HG02981 (cell line): ENCODE measurements around the gene WDR82.
A peak's percentile ranks its signal among the peaks of the same experiment; 100 is the strongest.

Source experiments
- ATAC-seq: cut with Tn5 transposase; IDR thresholded peaks from one replicate; pipeline ENCODE4 v1.9.1; 2021; ENCODE audit warnings: mild to moderate bottlenecking, moderate library complexity; ENCODE audit not compliant: unreplicated experiment

The WDR82 gene

DNA sequence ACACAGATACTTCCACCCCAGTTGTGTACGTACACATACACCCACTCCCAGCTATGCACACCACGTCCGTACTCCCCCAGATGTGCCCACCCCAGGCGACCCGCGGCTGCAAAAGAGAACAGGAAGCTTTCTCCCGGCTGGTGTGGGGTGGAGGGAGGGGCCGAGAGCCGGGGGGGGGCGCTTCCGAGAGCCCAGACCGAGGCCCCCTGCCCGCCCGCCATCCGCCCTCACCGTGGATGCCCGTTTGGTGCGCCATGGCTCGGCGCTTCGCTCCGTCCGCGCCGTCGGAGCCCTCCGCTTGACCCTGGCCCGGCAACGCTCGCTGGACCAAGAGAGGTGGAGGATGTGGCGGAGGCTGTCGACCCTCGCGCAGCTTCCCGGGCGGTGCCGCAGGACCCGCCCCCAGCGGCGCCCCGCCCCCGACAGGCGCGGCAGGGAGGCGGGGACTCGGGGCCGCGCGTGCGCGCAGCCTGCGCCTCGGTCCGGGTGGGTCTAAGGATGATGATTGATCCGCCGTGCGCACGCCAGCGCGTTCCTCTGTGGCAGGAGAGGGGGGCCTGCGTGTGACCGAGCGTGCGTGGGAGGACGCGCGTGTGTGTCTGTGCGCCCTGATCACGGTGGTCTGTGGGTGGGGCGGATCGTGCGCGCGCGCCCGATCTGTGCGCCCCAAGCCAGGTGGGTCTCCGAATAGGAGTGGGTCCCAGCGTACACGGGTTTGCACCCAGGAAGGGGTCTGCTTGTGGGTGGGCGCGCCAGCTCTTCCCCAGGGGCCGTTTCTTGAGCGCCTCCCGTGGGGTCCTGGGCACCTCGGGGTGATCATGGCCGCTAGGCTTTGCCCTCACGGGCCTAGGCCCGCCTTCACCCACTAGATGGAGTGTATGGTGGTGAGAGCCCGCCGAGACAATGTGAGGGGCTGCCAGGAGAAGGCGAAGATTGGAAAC, 39.4 kb downstream of the WDR82 start, which contains the start of gene TWF2:
Gene TWF2 (minus strand): TSS at position 398 of the 941 bp plus-strand sequence. CDS start 142 bp downstream, at position 256.
- peak; percentile 72 for ATAC-seq

DNA sequence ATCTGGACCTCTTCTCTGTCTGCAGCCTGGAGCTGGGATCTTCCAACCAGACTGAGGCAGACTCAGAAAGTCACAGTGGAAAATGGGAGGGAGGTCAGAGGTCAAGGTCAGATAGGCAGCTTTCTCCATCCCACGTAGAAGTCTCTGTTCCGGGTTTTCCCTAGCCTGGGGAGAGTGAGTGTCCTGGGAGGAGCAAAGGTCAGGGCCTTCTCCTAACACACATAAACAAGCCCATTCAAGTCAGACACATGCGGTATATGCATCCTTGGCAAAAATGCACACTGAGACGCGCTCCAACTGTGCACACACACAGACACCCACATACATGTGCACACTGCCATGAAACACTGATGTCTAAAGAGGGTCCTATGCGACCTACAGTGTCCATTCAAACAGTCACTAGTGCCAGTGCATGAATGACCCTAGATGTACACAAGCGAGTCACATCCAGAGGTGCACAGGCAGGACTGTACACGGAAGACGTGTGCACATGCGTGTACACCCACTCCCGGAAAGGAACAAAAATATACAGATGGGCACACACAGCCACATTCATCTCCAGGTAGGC, 40.2 kb downstream of the WDR82 start:
- no peak for ATAC-seq

DNA sequence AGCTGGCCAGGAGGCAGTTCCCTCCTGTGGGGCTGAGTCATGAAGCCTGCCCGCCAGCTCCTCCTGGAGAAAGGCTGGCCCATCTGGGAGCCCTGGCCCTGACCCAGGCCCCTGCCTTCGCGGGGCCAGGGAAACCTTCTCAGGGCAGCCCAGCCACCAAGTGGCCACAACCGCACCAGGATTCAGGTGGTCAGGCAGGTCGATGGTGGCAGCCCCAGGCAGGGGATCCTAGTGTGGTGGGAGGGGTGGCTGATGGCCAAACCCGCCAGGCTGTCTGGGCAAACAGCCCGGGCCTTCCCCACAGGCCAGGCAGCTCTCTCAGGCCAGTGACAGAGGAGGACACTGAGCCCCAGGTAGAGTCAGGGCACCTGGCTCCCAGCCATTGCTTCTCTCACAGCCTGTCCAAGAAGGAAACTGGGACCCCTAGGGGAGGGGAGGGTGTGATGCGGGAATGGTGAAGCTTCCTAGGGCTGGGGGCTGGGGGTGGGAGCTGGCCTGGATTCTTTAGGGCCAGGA, 40.7 kb downstream of the WDR82 start:
- ATAC-seq: no peak

DNA sequence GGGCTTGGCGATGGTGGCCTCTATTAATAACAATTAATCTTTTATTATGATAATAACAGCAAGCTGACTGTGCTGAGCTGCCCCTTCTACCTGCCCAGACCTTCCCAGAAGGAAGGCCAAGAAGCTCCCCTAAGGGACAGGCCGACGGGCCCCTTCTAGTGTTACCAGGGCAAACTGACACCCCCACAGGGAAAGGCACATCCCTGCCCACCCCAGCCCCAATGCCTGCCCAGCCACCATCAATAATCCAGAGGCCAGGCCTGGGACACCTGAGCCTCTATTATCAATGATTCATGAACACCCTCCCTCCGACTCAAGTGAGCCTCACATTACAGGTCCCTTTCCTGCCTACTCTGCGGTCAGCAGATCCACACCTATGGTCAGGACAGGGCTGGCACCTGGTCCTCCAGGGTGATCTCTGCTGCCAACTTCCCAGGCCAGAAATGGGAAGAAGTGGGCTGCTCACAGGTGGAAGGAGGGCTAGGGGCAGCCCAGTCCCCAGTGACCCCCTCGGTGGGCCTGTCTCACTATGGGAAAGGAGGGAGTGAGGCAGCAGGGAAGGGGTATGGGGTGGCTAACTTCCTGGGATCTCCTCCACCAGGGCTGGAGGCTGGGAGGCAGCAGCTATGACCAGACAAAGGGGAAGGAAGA, 41.3 kb downstream of the WDR82 start:
- no peak for ATAC-seq

DNA sequence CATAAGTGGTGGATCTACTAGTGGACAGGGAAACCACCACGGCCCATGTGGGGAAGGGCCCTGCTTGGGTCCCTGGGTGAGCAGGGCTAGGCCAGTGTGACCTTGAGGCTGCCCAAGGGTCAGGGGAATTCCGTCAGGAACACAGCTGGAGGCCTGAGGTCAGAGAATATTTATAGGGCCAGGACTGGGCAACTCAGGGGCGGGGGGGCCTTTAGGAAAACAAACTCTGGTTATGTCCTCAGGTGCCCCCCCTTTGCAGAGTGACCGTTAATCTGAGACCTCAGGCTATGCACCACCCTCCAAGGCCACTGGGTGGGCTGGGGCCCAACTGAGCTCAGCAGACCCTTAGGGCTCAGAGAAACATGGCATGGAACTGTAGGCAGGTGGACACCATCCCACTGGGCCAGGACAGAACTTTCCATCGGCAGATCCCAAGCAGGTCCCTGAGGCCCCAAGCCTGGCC, 42.0 kb downstream of the WDR82 start:
- ATAC-seq: no peak

DNA sequence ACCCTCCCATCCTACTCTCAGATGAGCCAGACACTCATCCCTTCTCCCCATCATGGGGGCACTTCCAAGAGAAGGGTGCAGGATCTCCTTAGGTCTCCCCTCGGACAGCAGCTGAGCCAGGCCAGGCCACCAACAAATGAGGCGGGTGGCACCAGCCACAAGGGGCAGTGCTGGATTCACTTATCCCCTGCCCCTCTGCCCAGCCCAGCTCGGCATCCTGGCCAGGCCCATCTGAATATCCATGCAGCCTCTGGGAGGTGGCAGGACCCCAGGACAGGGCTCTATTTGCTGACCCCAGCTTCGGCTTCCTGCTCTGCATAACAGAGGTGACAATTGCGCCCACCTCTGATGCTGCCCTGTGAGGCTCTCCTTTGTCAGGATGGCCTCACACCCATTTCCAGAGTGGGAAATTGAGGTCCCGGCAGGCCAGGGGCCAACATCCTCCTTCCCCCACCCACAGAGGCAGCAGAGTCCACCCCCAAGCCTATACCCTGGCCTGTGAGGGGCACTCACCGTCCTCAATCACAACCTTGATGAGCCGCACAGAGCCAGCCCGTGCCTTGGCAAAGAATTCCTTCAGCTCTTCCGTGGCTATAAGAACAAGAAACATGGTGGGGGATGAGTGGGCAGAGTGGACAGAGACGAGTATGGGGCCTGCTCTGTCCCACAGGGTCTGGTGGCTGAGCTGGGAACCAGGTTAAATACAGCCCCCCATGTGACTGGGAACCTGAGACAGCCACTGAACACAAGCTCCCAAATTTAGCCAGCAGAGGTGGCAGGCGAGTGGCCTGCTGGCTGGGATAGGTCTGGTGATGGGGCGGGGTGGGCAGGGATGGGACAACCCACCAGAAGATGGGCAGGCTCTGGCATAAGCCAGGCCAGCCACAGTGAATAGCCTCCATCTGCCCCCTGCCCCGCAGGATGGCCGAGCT, 43.7 kb downstream of the WDR82 start:
- ATAC-seq: no peak

DNA sequence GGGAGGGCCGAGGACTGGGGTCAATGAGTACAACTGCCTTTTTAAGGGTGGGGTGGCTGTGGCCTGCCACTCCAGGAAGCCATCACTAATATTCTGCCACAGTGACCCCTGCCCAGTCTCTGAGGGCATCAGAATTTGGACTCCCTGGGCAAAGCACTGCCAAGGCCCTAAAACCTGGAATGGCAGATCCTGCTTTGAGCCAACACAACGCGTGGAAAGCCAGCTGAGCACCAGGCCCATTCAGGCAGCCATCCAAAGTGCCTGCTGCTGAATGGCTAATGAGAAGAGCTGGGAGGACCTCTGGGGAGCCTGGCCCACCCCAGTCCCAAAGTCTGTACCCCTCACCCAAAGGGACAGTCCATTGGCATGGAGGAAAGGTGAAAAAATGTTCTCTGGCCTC, 44.5 kb downstream of the WDR82 start:
- no peak for ATAC-seq

DNA sequence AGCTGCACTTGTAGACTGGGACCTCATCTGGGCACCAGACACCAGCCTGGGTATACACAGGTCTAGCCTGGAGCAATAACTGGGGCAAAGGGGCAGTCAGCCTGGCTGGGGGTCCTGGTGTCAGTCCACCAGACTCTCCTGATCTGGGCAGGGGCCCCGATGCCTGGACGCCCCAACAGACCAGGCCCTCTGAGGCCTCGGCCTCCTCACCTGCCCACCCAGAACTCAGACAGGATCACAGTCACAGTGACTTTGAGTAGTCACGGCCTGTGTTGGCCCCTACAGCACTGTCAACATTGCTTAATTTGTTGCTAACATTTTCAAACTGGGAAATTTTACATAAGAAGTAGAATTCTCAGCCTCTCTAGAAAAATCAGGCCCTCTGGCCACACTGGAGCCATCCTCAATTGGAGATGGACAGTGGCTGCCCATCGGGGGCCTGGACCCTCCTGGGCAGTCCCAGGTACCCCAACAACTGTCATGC, 45.3 kb downstream of the WDR82 start:
- no peak for ATAC-seq

DNA sequence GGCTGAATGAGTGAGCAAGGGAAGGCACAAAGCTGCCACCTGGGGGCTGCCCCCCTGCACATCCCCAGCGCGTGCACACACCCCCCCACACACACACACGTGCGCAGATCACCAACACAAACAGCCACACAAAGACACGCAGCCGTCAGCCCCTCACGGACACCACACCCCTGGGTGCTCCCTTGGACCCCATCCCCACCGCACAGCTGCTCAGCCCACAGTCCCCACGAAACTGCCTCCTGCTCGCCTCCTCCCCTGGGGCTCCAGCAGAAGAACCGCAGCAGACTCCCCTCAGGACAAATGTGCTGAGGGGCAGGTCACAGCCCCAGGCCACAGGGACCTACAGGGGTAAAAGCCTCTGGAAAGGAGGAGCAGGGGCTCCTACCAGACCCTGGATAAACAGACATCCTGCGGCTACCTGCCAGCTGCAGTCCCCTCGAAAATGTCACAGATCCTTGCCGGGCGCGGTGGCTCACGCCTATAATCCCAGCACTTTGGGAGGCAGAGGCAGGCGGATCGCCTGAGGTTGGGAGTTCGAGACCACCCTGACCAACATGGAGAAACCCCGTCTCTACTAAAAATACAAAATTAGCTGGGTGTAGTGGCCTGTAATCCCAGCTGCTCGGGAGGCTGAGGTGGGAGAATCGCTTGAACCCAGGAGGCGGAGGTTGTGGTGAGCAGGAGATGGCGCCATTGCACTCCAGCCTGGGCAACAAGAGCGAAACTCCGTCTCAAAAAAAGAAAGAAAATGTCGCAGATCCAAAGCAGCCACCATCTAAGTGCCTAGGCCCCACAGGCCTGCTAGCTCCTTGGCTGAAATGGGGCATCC, 46.0 kb downstream of the WDR82 start:
- no peak for ATAC-seq

DNA sequence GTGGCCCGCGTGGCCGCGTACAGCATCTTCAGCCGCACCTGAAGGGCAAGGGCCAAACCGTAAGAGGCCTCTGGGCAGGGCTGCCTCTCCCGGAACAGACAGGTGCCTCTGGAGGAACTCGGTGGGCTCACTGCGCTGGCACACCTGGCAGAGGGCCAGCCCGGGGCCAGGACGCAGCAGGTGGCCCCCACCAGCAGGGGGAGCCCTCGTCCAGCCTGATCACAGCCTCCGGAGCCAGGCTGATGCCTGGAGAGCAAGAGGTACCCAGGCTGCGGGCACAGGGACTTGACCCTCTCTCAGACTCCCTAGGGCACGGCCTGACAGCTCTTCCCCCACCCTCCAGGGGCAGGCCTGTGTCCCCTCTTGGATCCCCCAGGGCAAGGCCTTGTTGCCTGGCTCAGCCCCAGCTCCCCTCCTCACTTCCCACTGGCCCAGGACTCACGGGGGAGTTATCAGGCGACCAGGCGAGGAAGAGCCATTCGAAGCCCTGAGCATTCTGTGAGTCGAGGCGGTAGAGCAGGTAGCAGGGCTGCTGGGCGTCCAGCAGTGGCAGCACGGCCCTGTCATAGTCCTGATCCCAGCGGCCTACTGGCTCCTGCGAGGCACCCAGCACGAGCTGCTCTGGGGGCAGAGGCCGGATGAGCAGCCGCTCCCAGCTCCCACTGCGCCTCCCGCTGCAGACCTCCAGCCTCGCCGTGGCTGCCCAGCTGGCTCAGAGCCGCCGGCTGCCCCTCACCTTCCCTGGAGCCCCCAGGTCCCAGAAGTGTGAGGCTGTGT, 46.8 kb downstream of the WDR82 start:
- ATAC-seq: no peak

DNA sequence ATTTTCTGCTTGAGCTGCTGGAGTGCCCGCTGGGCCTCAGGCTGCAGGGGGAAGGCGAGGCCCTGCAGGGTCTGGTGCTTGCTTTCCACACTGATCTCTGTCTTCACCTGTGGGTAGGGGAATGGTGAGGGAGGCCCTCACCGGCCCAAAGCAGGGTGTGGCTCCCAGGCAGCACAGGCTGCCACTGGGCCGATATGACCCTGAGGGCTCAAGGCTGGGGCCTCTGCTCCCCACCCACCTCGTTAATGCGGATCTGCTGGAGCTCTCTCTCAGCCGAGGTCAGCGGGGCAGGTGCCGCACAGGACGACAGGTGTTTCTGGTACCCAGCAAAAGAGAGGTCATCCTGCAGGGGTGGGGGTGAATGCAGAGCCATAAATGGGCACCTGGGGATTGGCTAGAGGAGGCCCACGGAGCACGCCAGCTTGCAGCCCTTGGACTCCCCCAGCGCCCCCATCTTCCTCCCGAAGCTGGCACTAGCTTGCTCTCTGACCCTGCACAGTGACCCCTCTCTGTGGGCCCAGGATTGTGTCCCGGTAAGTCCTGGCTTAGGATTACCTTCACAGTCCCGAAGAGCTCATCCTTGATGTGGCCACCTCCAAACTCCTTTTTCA, 47.5 kb downstream of the WDR82 start:
- no peak for ATAC-seq

DNA sequence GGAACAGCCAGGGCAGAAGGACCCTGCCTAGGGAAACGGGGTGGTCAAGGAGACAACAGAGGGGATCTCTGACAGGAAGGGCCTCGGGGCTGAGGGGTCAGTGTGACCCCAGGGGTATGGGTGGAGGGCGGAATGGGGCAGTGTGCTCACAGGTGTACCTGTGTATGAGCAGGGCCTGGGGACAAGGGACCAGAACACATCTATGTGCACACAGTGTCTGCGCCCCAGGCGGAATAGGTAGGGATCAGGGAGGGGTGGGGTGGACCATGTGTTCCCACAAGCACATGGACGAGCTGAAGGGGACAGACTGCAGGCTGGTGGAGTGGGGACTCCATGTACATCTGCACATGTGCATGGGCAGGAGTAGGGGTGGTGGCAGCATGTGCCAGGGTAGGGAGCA, 48.0 kb downstream of the WDR82 start:
- no peak for ATAC-seq

DNA sequence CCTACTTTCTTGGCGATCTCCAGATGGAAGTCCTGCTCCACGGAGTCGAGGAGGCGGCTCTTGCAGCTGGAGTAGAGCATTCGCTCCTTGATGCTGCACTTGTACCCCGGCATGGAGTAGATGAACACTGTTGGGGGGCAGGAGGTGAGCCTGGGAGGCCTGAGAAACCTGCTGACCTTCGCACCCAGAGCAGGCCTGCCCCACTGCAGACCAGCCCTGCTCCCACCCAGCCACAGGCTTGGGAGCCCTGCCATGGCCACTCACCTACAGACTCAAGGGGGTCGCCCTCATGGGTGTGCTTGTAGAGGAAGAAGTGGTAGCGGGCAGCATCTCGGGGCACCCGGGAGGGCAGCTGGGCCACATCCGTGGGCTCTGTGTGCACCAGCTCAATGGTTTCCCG, 48.8 kb downstream of the WDR82 start:
- ATAC-seq: no peak

DNA sequence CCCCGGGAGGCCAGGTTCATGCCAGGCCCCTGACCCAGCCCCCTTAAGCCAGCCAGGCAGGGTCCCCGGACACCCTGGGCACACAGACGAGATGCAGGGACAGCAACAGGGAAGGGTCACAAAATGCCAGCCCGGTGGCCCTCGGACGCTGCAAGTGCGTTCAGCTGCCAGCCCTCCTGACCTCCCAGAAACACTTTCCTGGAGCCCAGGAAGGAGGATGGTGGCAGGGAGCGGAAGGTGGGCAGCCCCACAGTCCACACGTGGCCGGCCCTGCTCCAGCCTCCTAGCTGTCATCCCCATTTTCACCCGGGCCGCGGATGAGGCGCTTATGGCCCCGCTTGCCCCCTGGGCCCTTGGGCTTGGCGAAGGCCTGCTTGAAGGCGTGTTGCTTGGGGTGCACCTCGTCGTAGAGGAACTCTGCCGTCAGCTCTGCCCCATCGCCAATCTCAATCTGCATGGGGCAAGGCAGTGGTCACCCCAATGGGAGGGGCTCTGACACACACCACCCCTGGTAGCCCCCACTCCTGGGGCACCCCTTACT, 49.6 kb downstream of the WDR82 start:
- no peak for ATAC-seq

DNA sequence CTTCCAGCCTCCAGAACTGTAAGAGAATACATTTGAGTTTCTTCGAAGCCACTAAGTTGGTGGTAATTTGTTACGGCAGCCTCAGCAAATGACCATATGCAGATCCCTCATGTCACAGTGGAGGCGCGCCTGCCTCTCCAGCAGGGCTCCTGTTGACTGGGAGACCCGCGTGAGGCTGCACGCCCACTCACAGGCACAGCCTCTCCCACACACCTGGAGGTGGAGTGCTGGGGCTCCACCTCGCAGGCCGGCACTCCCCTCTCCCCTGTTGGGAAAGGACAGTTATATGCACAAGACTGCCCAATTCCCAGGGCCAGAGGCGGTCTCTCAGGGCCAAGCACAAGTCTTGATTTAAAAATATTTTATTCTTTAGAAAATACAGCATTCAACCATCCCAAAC, 50.2 kb downstream of the WDR82 start:
- ATAC-seq: no peak

DNA sequence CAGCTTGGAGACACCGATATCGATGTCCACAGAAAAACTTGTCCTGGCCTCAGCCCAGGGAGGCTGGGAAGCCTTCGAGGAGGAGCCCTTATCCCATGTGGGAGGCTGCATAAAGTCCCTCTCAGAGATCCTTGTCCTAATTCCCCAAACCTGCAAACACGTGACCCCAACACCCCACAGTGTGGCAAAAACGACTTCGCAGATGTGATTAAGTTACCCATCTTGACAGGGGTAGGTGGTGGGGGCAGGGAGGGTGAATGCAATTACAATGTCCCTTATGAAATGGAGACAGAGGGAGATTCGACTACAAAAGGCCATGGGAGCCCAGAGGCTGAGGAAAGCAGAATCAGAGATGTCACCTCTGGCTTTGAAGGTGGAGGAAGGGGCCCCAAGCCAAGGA, 50.7 kb downstream of the WDR82 start:
- no peak for ATAC-seq

DNA sequence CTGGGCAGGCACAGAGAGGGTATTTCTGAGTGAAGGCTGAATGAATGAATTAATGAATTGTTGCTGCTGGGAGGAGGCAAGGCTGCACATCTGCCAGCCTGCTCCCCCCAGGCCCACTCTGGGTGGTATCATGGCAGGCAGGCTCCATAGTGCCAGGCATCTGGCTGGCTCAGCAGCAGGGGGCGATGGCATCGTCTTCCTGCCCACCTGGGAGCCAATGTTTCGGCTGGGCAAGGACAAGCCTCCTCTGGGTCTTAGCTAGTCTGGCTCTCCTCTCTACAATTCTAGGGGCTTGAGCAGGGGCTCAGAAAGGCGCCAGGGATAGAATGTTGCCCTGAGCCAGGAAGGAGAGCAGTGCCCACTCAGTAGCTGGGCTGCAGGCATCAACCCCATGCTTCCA, 51.3 kb downstream of the WDR82 start:
- ATAC-seq: no peak

DNA sequence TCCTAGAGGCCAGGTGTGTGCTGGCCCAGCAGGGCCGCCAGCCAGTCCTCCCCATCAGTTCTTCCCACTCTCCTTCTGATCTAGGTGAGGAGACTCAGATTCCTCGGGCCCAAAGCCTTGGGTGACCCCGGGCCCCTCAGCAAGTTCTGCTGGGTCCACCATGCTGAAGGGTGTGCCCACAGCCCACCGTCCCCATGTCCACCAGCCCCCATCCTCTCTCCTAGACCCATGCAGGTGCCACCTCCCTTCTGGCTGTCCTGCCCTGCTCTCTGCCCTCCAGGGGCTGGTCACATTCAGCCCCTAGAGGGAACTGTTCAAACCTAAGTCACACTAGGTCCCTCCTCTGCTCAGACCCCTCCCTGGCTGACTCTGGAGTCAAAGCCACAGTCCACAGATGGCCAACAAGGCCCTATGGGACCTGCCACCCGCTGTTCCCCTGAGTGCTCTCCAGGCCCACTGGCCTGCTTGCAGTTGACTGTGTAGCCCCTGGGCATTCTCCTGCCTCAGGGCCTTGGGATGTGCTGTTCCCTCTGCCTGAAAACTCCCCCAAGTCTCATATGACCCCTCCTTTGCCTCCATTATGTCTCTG, 52.1 kb downstream of the WDR82 start:
- ATAC-seq: no peak
